ENCODE measurements around the gene NDNF.

The NDNF gene

GRCh38 chr4:121016611-121017010 is 55.7 kb downstream of the NDNF start:
- TF ChIP-seq CTCF (IDR thresholded peaks at IDR 0.05; ENCODE audit: extremely low read depth, missing control alignments), result no peak
- no peak for DNase-seq (ENCODE audit: low spot score)

DNA sequence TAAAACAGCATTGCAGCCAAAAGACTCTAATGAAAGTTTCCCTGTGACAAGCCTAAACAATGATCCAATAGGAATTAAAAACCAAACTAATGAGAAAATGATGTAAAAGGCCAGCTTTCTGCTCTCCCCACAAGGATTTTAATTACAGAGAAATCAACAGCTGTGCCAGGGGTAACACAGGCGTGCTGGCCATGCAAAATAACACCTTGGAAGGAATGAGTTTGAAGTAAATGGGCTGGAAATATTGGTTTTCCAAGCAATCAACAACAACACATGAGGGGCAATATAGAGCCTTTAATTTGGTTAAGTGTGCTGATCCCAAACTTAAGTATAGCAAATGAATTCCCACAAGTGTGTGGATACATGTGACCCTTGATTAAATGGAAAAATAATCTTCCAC is 56.9 kb downstream of the NDNF start:
- TF ChIP-seq CTCF (IDR thresholded peaks at IDR 0.05; ENCODE audit: extremely low read depth, missing control alignments), result no peak
- no peak for DNase-seq (ENCODE audit: low spot score)

GRCh38 chr4:121014544-121014943 is 57.8 kb downstream of the NDNF start:
- TF ChIP-seq CTCF (IDR thresholded peaks at IDR 0.05; ENCODE audit: extremely low read depth, missing control alignments), result no peak

GRCh38 chr4:121011780-121012340 is 60.5 kb downstream of the NDNF start:
- no peak for TF ChIP-seq CTCF (IDR thresholded peaks at IDR 0.05; ENCODE audit: extremely low read depth, missing control alignments)
- DNase-seq (ENCODE audit: low spot score), result no peak

More at GRCh38 chr4:121014544-121014943, 57.8 kb downstream of the NDNF start:
- DNase-seq (ENCODE audit: low spot score), result no peak

- TF ChIP-seq CTCF (IDR thresholded peaks at IDR 0.05; ENCODE audit: extremely low read depth, missing control alignments), result no peak
- DNase-seq (ENCODE audit: low spot score), result no peak
Observed at GRCh38 chr4:121011138-121011537, 61.2 kb downstream of the NDNF start.

- no peak for TF ChIP-seq CTCF (IDR thresholded peaks at IDR 0.05; ENCODE audit: extremely low read depth, missing control alignments)
- no peak for DNase-seq (ENCODE audit: low spot score)
Observed at GRCh38 chr4:121009578-121010478, 62.5 kb downstream of the NDNF start.

DNA sequence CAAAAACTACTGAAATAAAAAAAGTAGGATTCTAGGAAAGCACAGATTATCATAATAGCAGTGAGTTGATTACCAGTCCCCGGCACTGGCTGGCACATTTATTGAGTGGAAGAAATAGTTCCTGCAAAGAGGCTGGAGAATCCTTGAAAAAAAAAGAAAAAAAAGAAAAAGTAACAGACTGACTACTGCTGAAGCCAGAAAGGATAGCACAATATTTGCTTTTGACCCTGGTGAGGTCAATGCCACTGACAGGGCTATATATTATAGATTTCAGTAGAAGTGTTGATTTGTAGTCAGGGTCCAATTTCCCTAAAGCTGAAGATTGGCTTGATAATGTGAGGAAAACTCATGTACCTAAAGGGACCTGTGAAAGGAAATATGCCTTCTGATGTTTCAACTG is 64.7 kb downstream of the NDNF start:
- TF ChIP-seq CTCF (IDR thresholded peaks at IDR 0.05; ENCODE audit: extremely low read depth, missing control alignments), result no peak

More for the DNA sequence above, 64.7 kb downstream of the NDNF start:
- no peak for DNase-seq (ENCODE audit: low spot score)

Measured in GM20000 (cell line).